Heart left ventricle (tissue), 13 donors: Measurements from ENCODE around the gene SSUH2.

ENCODE experiments used
- POLR2A ChIP-seq, 2 donors: fragments of 450-650 bp; IDR thresholded peaks; one replicate each; pipeline ENCODE4 v1.6.1; 2017; ENCODE audit warnings: antibody characterized with exemption in 2 of 2, mild to moderate bottlenecking in 2 of 2, moderate library complexity in 2 of 2
- TF ChIP-seq, protein P1 (sequence below), 12 donors: fragments of 200-600 bp; sonication (generic) in 4 of 12; IDR thresholded peaks; one replicate each; pipeline versions ENCODE4 v1.5.0 to v1.8.0; 2018 to 2022; ENCODE audit warnings: antibody characterized with exemption in 12 of 12, mild to moderate bottlenecking in 5 of 12
- donor health status: ischemic (EF 13 %, LVEDD 7.1; RV severe dilation, severe dysfunction).
- donor health status: DM: no; HTN: yes; CAD: no.
- donor health status: DM: no; HTN: no; CAD: no.
- donor health status: ischemic (EF 25% LVEDD 6.9; RV normal size, moderate dysfunction).
- donor health status: ischemic (EF 25% LVEDD 5.7; RV mildly dilated, moderate dysfunction).
- donor health status: ischemic (EF 35%, LVEDD 5.7; RV mildly dilated, moderate dysfunction).
- donor health status: nonischemic (EF 11% LVEDD 7.7; RV severe dilation, severe dysfunction).
- donor health status: DM: yes; HTN: yes; CAD: no.
- donor health status: PGD.
- donor health status: ischemic (EF 29% LVEDD 5.4; RV normal size, mild dysfunction).
- donor health status: nonischemic (EF 23%, LVEDD 6.1; RV moderate dilation, normal function).

DNA sequence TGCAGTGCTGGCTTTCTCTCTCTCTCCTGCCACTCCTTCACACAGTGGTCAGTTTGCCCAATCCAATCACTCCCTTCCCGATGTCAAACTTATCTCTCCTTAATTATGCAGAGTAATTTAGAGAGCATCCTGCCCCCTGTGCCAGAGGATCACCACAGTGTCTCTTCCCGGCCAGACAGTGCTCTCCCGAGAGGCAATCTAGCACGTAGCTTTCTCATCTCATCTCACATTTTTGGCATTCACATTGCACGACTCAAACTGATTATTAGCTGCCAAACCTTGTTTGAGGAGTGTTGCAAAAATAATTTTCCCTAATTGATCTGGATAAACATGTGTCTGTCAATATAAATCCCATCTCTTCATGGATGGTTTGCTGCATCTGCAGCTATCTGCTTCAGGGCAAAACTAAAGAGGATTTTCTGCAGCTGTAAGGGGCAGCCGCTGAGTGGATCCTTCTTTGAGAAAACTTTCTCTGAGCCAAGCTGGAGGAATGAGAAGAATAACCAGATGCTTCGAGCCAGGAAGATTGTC, 37.8 kb downstream of the SSUH2 start:
- TF ChIP-seq, protein P1, sequence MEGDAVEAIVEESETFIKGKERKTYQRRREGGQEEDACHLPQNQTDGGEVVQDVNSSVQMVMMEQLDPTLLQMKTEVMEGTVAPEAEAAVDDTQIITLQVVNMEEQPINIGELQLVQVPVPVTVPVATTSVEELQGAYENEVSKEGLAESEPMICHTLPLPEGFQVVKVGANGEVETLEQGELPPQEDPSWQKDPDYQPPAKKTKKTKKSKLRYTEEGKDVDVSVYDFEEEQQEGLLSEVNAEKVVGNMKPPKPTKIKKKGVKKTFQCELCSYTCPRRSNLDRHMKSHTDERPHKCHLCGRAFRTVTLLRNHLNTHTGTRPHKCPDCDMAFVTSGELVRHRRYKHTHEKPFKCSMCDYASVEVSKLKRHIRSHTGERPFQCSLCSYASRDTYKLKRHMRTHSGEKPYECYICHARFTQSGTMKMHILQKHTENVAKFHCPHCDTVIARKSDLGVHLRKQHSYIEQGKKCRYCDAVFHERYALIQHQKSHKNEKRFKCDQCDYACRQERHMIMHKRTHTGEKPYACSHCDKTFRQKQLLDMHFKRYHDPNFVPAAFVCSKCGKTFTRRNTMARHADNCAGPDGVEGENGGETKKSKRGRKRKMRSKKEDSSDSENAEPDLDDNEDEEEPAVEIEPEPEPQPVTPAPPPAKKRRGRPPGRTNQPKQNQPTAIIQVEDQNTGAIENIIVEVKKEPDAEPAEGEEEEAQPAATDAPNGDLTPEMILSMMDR (IDR thresholded peaks at IDR 0.05): no peak
- TF ChIP-seq POLR2A (IDR thresholded peaks at IDR 0.05): no peak
